ENCODE results near the gene TNFRSF1B. TPM values are rescaled to one million over a fixed set of nuclear protein-coding genes. Genes with fewer than 3 reads are reported as not detected.

TNFRSF1B gene
- total RNA-seq, 1 experiment from 2014 or later: 0.61 TPM

DNA sequence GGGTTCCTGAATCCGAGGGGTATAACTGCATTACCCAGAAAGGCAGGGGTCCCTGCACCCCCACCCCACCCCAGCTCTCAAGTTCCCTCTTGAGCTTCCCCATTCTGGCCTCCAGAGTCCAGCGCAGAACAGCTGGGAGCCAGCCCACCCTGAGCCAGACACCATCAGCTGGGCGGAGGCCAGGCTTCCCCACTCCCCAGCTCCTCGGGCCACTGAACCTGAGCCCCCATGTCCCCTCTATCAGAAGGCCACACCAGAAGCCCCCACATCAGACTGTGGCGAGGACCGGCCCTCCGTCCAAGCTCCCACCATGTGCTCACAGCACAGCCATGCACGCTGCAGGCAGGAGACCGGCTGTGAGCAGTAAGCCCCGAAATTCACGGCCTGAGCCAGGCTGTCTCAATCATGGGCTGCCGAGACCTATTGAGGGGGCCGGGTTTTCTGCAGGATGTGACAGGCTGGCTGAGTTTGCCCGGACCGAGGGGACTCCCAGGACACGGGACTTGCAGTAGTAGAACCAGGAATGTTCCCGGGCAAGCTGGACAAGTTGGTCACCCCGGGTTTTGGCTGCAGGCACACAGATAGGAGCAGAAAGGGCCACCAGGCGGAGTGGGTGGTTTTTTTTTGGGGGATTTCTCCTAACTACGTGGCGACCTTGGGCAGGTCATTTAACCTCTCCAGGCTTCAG, 25.5 kb upstream of the TNFRSF1B start:
- Histone ChIP-seq H3K4me1 (ENCODE audit: control insufficient read depth in 1 of 2, insufficient read depth in 2 of 2, low read length in 2 of 2) (0 out of 4 replicates have a peak, but pooled peaks cover 0 to 5% of the 10 kb centered on the region in 2 experiments), H4K20me1 (ENCODE audit: insufficient read depth) (no peaks in the 10 kb centered on the region), H3K4me2 (ENCODE audit: low read length) (no peak overlapping the region), H3K9me3 (ENCODE audit: control insufficient read depth in 1 of 2, insufficient read depth in 1 of 2, low read depth in 1 of 2, low read length in 2 of 2) (no peaks in the 10 kb centered on the region), H3K9me2 (ENCODE audit: insufficient read depth) (no peaks in the 10 kb centered on the region), H3K27ac (ENCODE audit: low read depth, low read length) (no peak overlapping the region), H3K79me2 (ENCODE audit: insufficient read depth, low read length) (no peaks in the 10 kb centered on the region), H3K9ac (ENCODE audit: low read length) (no peak overlapping the region), H2AFZ (ENCODE audit: low read depth, low read length, poor library complexity, severe bottlenecking) (no peak overlapping the region), H3K27me3 (ENCODE audit: insufficient read depth, low read length) (no peaks in the 10 kb centered on the region), H3K36me3 (ENCODE audit: control insufficient read depth in 1 of 2, insufficient read depth in 2 of 2, low read length in 2 of 2) (no peaks in the 10 kb centered on the region), H3K4me3 (replicated peaks in 1 of 2; ENCODE audit: low read depth in 1 of 2, low read length in 2 of 2) (no peak overlapping the region)
- no TSS peak for BruUV-seq (replicated peaks)
- ATAC-seq (no peak), DNase-seq (ENCODE audit: low read depth, low spot score) (no peak)
- intact Hi-C loops (cut with micrococcal nuclease): no loop called here
- CTCF ChIA-PET: interaction anchor here (0.9 kb wide), 1 partner anchor 16 kb away, joined by 3 read pairs; no protein-coding TSS in a partner anchor
- no peak for TF ChIP-seq CEBPB (IDR thresholded peaks at IDR 0.05; ENCODE audit: low read depth)
- no peak for TF ChIP-seq CBX3 (IDR thresholded peaks at IDR 0.05; ENCODE audit: low read depth)
- no peak for TF ChIP-seq RAD21 (IDR thresholded peaks at IDR 0.05; ENCODE audit: low read depth)
- no peak for TF ChIP-seq ZFX (IDR thresholded peaks at IDR 0.05)
- TF ChIP-seq YY1 (IDR thresholded peaks at IDR 0.05; ENCODE audit: extremely low read depth, insufficient replicate concordance, low read depth, low read length): no peak
- TF ChIP-seq ZNF274 (IDR thresholded peaks at IDR 0.05; ENCODE audit: low read depth, low read length): no peak
- no peak for TF ChIP-seq EGR1 (IDR thresholded peaks at IDR 0.05; ENCODE audit: low read depth)
- TF ChIP-seq, protein P1, sequence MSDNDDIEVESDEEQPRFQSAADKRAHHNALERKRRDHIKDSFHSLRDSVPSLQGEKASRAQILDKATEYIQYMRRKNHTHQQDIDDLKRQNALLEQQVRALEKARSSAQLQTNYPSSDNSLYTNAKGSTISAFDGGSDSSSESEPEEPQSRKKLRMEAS (IDR thresholded peaks at IDR 0.05): no peak
- POLR2A ChIA-PET: no interaction called here
- RAD21 ChIA-PET (ENCODE audit: low non-redundant PET in 1 of 2, low total read pairs in 2 of 2, uncharacterized antibody in 2 of 2, unreplicated experiment in 2 of 2): no interaction called here

DNA sequence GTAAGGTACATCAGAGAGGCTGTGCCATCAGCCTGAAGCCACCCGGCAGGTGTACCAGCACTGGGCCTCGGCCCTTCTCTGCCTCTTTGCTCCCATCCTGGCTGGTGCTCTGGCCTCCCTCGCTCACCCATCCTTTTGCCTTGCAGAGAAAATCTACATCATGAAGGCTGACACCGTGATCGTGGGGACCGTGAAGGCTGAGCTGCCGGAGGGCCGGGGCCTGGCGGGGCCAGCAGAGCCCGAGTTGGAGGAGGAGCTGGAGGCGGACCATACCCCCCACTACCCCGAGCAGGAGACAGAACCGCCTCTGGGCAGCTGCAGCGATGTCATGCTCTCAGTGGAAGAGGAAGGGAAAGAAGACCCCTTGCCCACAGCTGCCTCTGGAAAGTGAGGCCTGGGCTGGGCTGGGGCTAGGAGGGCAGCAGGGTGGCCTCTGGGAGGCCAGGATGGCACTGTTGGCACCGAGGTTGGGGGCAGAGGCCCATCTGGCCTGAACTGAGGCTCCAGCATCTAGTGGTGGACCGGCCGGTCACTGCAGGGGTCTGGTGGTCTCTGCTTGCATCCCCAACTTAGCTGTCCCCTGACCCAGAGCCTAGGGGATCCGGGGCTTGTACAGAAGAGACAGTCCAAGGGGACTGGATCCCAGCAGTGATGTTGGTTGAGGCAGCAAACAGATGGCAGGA, 24.5 kb upstream of the TNFRSF1B start:
- Histone ChIP-seq H3K4me3 (replicated peaks in 1 of 2; ENCODE audit: low read depth in 1 of 2, low read length in 2 of 2) (no peak overlapping the region), H3K9ac (ENCODE audit: low read length) (no peak overlapping the region), H2AFZ (ENCODE audit: low read depth, low read length, poor library complexity, severe bottlenecking) (no peak overlapping the region), H3K4me1 (ENCODE audit: control insufficient read depth in 1 of 2, insufficient read depth in 2 of 2, low read length in 2 of 2) (peaks cover 0 to 11% of the 10 kb centered on the region in 2 experiments; a peak in 2 of 4 replicates), H4K20me1 (ENCODE audit: insufficient read depth) (no peaks in the 10 kb centered on the region), H3K9me3 (ENCODE audit: control insufficient read depth in 1 of 2, insufficient read depth in 1 of 2, low read depth in 1 of 2, low read length in 2 of 2) (no peaks in the 10 kb centered on the region), H3K79me2 (ENCODE audit: insufficient read depth, low read length) (no peaks in the 10 kb centered on the region), H3K36me3 (ENCODE audit: control insufficient read depth in 1 of 2, insufficient read depth in 2 of 2, low read length in 2 of 2) (no peaks in the 10 kb centered on the region), H3K4me2 (ENCODE audit: low read length) (no peak overlapping the region), H3K9me2 (ENCODE audit: insufficient read depth) (no peaks in the 10 kb centered on the region), H3K27ac (ENCODE audit: low read depth, low read length) (no peak overlapping the region), H3K27me3 (ENCODE audit: insufficient read depth, low read length) (no peaks in the 10 kb centered on the region)
- intact Hi-C loops (cut with micrococcal nuclease): no loop called here
- TF ChIP-seq ZFX (IDR thresholded peaks at IDR 0.05): no peak
- no peak for TF ChIP-seq EGR1 (IDR thresholded peaks at IDR 0.05; ENCODE audit: low read depth)
- TF ChIP-seq JUND (IDR thresholded peaks at IDR 0.05): no peak
- TF ChIP-seq, protein P2, sequence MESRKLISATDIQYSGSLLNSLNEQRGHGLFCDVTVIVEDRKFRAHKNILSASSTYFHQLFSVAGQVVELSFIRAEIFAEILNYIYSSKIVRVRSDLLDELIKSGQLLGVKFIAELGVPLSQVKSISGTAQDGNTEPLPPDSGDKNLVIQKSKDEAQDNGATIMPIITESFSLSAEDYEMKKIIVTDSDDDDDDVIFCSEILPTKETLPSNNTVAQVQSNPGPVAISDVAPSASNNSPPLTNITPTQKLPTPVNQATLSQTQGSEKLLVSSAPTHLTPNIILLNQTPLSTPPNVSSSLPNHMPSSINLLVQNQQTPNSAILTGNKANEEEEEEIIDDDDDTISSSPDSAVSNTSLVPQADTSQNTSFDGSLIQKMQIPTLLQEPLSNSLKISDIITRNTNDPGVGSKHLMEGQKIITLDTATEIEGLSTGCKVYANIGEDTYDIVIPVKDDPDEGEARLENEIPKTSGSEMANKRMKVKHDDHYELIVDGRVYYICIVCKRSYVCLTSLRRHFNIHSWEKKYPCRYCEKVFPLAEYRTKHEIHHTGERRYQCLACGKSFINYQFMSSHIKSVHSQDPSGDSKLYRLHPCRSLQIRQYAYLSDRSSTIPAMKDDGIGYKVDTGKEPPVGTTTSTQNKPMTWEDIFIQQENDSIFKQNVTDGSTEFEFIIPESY (IDR thresholded peaks at IDR 0.05; ENCODE audit: extremely low read depth, insufficient replicate concordance, low read length): no peak
- no peak for TF ChIP-seq FOSL1 (IDR thresholded peaks at IDR 0.05; ENCODE audit: low read depth)
- TF ChIP-seq SP1 (IDR thresholded peaks at IDR 0.05; ENCODE audit: low read depth): no peak
- TF ChIP-seq YY1 (IDR thresholded peaks at IDR 0.05; ENCODE audit: extremely low read depth, insufficient replicate concordance, low read depth, low read length): no peak
- TF ChIP-seq EZH2 (IDR thresholded peaks at IDR 0.05): no peak
- ChIA-PET RAD21 (ENCODE audit: low non-redundant PET in 1 of 2, low total read pairs in 2 of 2, uncharacterized antibody in 2 of 2, unreplicated experiment in 2 of 2) (no interaction called here), CTCF (no interaction called here), POLR2A (no interaction called here)
- no peak for ATAC-seq
- DNase-seq (ENCODE audit: low read depth, low spot score): no peak
- no TSS peak for BruUV-seq (replicated peaks)
